BLaER1 (cell line): ENCODE data around the gene RBP3.

ENCODE experiments used
- H3K27ac ChIP-seq: shearing (Covaris generic); formaldehyde crosslinking; 2 replicates; pipeline ENCODE4 v1.8.1; 2022
- H3K27me3 ChIP-seq: shearing (Covaris generic); formaldehyde crosslinking; 2 replicates; pipeline ENCODE4 v1.8.1; 2022
- H3K36me3 ChIP-seq: shearing (Covaris generic); formaldehyde crosslinking; 2 replicates; pipeline ENCODE4 v1.8.1; 2022
- H3K4me1 ChIP-seq: shearing (Covaris generic); formaldehyde crosslinking; 2 replicates; pipeline ENCODE4 v1.8.1; 2022
- H3K4me2 ChIP-seq: shearing (Covaris generic); formaldehyde crosslinking; 2 replicates; pipeline ENCODE4 v1.8.1; 2022
- H3K4me3 ChIP-seq: shearing (Covaris generic); formaldehyde crosslinking; 2 replicates; pipeline ENCODE4 v1.8.1; 2022
- H3K9ac ChIP-seq: shearing (Covaris generic); formaldehyde crosslinking; 2 replicates; pipeline ENCODE4 v1.8.1; 2022
- H3K9me3 ChIP-seq: shearing (Covaris generic); formaldehyde crosslinking; 2 replicates; pipeline ENCODE4 v1.8.1; 2022
- H4K20me1 ChIP-seq: shearing (Covaris generic); formaldehyde crosslinking; 2 replicates; pipeline ENCODE4 v1.8.1; 2022
- Cebpa-rat ChIP-seq: shearing (Covaris generic); IDR thresholded peaks from 2 replicates; pipeline ENCODE4 v1.8.1; 2022

The RBP3 gene

DNA sequence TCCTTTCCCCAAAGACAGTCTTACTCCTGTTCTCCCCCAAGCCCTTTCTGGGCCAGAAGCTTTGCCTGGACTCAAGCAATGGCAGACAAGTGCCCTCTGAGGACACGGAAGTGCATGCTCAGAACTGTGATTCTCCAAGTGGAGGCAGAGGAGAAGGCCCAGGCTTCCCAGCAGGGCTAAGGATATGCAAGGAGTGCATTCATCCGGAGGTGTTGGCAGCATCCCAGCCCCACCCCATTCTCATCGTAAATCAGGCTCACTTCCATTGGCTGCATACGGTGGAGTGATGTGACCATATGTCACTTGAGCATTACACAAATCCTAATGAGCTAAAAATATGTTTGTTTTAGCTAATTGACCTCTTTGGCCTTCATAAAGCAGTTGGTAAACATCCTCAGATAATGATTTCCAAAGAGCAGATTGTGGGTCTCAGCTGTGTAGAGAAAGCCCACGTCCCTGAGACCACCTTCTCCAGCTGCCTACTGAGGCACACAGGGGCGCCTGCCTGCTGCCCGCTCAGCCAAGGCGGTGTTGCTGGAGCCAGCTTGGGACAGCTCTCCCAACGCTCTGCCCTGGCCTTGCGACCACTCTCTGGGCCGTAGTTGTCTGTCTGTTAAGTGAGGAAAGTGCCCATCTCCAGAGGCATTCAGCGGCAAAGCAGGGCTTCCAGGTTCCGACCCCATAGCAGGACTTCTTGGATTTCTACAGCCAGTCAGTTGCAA, 1.4 kb upstream of the RBP3 start:
- H3K36me3 ChIP-seq = no peaks in the 10 kb centered on the region
- H3K4me1 ChIP-seq = no peaks in the 10 kb centered on the region
- TF ChIP-seq Cebpa-rat = no peak
- no peaks in the 10 kb centered on the region for H3K27me3 ChIP-seq
- H3K4me3 ChIP-seq = no peak overlapping the region
- no peaks in the 10 kb centered on the region for H3K9me3 ChIP-seq
- H3K27ac ChIP-seq = no peak overlapping the region
- H3K9ac ChIP-seq = no peak overlapping the region
- H4K20me1 ChIP-seq = no peaks in the 10 kb centered on the region
- no peak overlapping the region for H3K4me2 ChIP-seq

DNA sequence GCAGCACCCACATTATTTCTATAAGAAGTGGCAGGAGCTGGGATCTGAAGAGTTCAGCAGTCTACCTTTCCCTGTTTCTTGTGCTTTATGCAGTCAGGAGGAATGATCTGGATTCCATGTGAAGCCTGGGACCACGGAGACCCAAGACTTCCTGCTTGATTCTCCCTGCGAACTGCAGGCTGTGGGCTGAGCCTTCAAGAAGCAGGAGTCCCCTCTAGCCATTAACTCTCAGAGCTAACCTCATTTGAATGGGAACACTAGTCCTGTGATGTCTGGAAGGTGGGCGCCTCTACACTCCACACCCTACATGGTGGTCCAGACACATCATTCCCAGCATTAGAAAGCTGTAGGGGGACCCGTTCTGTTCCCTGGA, 874 bp upstream of the RBP3 start:
- no peaks in the 10 kb centered on the region for H3K27me3 ChIP-seq
- H3K4me1 ChIP-seq = no peaks in the 10 kb centered on the region
- no peak overlapping the region for H3K4me2 ChIP-seq
- no peaks in the 10 kb centered on the region for H3K9me3 ChIP-seq
- no peak overlapping the region for H3K27ac ChIP-seq
- TF ChIP-seq Cebpa-rat = no peak
- H3K9ac ChIP-seq = no peak overlapping the region
- H4K20me1 ChIP-seq = no peaks in the 10 kb centered on the region
- no peak overlapping the region for H3K4me3 ChIP-seq
- H3K36me3 ChIP-seq = no peaks in the 10 kb centered on the region

DNA sequence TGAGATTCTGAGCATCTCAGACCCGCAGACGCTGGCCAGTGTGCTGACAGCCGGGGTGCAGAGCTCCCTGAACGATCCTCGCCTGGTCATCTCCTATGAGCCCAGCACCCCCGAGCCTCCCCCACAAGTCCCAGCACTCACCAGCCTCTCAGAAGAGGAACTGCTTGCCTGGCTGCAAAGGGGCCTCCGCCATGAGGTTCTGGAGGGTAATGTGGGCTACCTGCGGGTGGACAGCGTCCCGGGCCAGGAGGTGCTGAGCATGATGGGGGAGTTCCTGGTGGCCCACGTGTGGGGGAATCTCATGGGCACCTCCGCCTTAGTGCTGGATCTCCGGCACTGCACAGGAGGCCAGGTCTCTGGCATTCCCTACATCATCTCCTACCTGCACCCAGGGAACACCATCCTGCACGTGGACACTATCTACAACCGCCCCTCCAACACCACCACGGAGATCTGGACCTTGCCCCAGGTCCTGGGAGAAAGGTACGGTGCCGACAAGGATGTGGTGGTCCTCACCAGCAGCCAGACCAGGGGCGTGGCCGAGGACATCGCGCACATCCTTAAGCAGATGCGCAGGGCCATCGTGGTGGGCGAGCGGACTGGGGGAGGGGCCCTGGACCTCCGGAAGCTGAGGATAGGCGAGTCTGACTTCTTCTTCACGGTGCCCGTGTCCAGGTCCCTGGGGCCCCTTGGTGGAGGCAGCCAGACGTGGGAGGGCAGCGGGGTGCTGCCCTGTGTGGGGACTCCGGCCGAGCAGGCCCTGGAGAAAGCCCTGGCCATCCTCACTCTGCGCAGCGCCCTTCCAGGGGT, 703 bp downstream of the RBP3 start:
- Histone ChIP-seq H3K9ac (no peak overlapping the region), H3K4me3 (no peak overlapping the region), H3K36me3 (no peaks in the 10 kb centered on the region), H3K27me3 (no peaks in the 10 kb centered on the region), H3K27ac (no peak overlapping the region), H3K4me2 (no peak overlapping the region), H3K4me1 (no peaks in the 10 kb centered on the region), H4K20me1 (no peaks in the 10 kb centered on the region), H3K9me3 (no peaks in the 10 kb centered on the region)
- no peak for TF ChIP-seq Cebpa-rat

DNA sequence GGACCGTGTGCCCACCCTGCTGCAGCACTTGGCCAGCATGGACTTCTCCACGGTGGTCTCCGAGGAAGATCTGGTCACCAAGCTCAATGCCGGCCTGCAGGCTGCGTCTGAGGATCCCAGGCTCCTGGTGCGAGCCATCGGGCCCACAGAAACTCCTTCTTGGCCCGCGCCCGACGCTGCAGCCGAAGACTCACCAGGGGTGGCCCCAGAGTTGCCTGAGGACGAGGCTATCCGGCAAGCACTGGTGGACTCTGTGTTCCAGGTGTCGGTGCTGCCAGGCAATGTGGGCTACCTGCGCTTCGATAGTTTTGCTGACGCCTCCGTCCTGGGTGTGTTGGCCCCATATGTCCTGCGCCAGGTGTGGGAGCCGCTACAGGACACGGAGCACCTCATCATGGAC, 1.4 kb downstream of the RBP3 start:
- H3K4me3 ChIP-seq = no peak overlapping the region
- H3K9me3 ChIP-seq = no peaks in the 10 kb centered on the region
- H3K9ac ChIP-seq = no peak overlapping the region
- no peak for TF ChIP-seq Cebpa-rat
- no peak overlapping the region for H3K27ac ChIP-seq
- H3K36me3 ChIP-seq = no peaks in the 10 kb centered on the region
- H3K4me1 ChIP-seq = no peaks in the 10 kb centered on the region
- no peaks in the 10 kb centered on the region for H3K27me3 ChIP-seq
- H3K4me2 ChIP-seq = no peak overlapping the region
- H4K20me1 ChIP-seq = no peaks in the 10 kb centered on the region

DNA sequence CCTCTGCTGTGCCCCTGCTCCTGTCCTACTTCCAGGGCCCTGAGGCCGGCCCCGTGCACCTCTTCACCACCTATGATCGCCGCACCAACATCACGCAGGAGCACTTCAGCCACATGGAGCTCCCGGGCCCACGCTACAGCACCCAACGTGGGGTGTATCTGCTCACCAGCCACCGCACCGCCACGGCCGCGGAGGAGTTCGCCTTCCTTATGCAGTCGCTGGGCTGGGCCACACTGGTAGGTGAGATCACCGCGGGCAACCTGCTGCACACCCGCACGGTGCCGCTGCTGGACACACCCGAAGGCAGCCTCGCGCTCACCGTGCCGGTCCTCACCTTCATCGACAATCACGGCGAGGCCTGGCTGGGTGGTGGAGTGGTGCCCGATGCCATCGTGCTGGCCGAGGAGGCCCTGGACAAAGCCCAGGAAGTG, 1.8 kb downstream of the RBP3 start:
- Histone ChIP-seq H3K27ac (no peak overlapping the region), H4K20me1 (no peaks in the 10 kb centered on the region), H3K4me2 (no peak overlapping the region), H3K36me3 (no peaks in the 10 kb centered on the region), H3K27me3 (no peaks in the 10 kb centered on the region), H3K9me3 (no peaks in the 10 kb centered on the region), H3K4me3 (no peak overlapping the region), H3K4me1 (no peaks in the 10 kb centered on the region), H3K9ac (no peak overlapping the region)
- TF ChIP-seq Cebpa-rat = no peak

DNA sequence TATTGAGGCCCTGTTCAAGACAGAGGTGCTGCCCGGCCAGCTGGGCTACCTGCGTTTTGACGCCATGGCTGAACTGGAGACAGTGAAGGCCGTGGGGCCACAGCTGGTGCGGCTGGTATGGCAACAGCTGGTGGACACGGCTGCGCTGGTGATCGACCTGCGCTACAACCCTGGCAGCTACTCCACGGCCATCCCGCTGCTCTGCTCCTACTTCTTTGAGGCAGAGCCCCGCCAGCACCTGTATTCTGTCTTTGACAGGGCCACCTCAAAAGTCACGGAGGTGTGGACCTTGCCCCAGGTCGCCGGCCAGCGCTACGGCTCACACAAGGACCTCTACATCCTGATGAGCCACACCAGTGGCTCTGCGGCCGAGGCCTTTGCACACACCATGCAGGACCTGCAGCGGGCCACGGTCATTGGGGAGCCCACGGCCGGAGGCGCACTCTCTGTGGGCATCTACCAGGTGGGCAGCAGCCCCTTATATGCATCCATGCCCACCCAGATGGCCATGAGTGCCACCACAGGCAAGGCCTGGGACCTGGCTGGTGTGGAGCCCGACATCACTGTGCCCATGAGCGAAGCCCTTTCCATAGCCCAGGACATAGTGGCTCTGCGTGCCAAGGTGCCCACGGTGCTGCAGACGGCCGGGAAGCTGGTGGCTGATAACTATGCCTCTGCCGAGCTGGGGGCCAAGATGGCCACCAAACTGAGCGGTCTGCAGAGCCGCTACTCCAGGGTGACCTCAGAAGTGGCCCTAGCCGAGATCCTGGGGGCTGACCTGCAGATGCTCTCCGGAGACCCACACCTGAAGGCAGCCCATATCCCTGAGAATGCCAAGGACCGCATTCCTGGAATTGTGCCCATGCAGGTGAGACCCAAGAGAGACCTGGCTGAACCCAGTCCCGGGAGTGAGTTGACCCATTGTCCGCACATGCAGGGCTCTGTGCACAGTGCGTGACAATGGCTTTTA, 2.8 kb downstream of the RBP3 start:
- Histone ChIP-seq H3K4me2 (no peak overlapping the region), H3K36me3 (no peaks in the 10 kb centered on the region), H3K27me3 (no peaks in the 10 kb centered on the region), H3K27ac (no peak overlapping the region), H3K9me3 (no peaks in the 10 kb centered on the region), H4K20me1 (no peaks in the 10 kb centered on the region), H3K9ac (no peak overlapping the region), H3K4me1 (no peaks in the 10 kb centered on the region), H3K4me3 (no peak overlapping the region)
- TF ChIP-seq Cebpa-rat = no peak

DNA sequence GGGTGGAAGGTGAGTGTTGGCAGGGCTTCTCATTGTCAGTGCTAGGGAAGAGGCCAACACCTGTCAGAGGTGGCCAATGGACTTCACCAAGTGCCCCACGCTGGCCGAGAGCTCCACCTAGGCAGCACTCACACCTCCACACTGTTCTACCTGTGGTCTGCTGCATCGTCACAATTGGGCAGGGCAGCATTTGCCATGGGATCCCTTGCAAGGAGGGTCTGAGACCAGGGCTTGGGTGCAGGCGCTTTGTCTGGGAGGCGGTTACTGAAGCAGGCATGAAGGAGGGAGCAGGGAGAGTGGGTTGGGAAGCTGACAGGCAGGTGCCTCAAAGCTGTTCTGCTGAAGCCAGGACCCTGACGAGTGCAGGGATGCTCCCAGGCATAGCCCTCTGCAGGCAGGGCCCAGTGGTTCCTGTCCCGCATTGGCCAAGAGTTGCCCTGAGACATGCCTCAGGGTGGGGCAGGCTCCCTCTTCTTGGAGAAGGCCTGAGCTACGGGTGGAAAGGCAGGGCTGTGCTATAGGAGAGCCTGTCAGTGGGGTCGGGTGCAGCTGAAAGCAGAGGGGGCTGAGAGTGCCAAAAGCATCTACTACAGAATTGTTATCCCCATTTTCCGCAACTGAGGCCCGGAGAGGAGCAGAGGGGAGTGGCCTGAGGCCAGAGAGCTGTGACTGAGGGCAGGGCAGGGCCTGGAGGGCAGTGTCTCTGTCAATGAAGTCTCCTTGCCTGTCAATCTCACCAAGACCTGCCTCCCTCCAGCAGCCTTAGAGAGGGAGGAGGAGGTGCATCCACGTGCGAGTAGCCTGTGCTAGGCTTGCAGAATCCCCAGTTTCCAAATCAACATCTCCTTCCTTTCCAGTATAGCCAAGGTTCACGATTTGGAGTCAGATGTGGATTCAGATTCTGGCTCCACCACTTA, 4.0 kb downstream of the RBP3 start:
- no peaks in the 10 kb centered on the region for H3K36me3 ChIP-seq
- no peaks in the 10 kb centered on the region for H3K4me1 ChIP-seq
- TF ChIP-seq Cebpa-rat = no peak

DNA sequence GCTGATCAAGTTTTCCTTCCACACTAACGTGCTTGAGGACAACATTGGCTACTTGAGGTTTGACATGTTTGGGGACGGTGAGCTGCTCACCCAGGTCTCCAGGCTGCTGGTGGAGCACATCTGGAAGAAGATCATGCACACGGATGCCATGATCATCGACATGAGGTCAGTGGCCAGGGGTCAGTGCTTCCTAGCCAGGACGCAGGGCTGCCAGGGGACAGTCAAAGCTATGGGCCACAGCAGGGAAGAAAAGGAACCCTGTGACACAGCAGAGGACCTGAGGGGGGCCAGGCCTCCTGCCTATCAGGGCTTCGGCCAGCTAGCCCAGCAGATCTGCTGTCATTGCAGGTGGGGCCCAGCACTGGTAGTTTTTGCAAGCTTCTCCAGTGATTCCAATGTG, 5.2 kb downstream of the RBP3 start:
- no peak overlapping the region for H3K4me3 ChIP-seq
- H3K9me3 ChIP-seq = no peaks in the 10 kb centered on the region
- no peak for TF ChIP-seq Cebpa-rat
- no peaks in the 10 kb centered on the region for H3K4me1 ChIP-seq
- H3K4me2 ChIP-seq = no peak overlapping the region
- H3K9ac ChIP-seq = no peak overlapping the region
- no peak overlapping the region for H3K27ac ChIP-seq
- no peaks in the 10 kb centered on the region for H3K36me3 ChIP-seq
- no peaks in the 10 kb centered on the region for H4K20me1 ChIP-seq
- no peaks in the 10 kb centered on the region for H3K27me3 ChIP-seq

More for the DNA sequence above, 4.0 kb downstream of the RBP3 start:
- Histone ChIP-seq H3K9me3 (no peaks in the 10 kb centered on the region), H3K9ac (no peak overlapping the region), H3K4me3 (no peak overlapping the region), H3K27me3 (no peaks in the 10 kb centered on the region), H3K27ac (no peak overlapping the region), H3K4me2 (no peak overlapping the region), H4K20me1 (no peaks in the 10 kb centered on the region)

DNA sequence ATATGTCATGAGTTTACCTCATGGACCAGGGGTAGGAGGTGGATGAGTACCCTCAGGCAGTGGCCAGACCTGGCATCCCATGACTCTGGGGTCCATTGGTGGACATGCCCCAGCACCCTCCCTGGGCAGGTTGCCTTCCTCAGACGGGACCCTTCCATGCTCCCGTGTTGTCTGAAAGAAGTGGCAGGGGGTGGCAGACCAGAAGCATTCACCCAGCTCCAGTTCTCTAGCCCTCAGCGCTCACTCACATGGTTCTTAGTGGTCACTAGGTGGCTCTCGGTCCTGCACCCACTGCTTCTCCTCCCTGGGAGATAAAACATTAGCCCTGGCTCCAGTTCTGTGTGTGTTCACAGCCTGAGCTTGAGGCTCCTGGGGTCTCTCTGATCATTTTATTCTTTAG, 6.0 kb downstream of the RBP3 start:
- TF ChIP-seq Cebpa-rat = no peak
- H3K36me3 ChIP-seq = no peaks in the 10 kb centered on the region
- no peak overlapping the region for H3K9ac ChIP-seq
- H3K4me3 ChIP-seq = no peak overlapping the region
- no peaks in the 10 kb centered on the region for H3K9me3 ChIP-seq
- no peaks in the 10 kb centered on the region for H4K20me1 ChIP-seq
- H3K4me2 ChIP-seq = no peak overlapping the region
- H3K27me3 ChIP-seq = no peaks in the 10 kb centered on the region
- no peaks in the 10 kb centered on the region for H3K4me1 ChIP-seq
- no peak overlapping the region for H3K27ac ChIP-seq
